Measurements from ENCODE around the gene BEND3.
"Not testable (repeated sequence)": the region's sequence is repeated elsewhere in the genome, so short reads cannot be mapped to it uniquely, and the experiment has no call there.

Gene BEND3

GRCh38 chr6:107101211-107101610, 14.1 kb downstream of the BEND3 start:
- TF ChIP-seq, protein P1, sequence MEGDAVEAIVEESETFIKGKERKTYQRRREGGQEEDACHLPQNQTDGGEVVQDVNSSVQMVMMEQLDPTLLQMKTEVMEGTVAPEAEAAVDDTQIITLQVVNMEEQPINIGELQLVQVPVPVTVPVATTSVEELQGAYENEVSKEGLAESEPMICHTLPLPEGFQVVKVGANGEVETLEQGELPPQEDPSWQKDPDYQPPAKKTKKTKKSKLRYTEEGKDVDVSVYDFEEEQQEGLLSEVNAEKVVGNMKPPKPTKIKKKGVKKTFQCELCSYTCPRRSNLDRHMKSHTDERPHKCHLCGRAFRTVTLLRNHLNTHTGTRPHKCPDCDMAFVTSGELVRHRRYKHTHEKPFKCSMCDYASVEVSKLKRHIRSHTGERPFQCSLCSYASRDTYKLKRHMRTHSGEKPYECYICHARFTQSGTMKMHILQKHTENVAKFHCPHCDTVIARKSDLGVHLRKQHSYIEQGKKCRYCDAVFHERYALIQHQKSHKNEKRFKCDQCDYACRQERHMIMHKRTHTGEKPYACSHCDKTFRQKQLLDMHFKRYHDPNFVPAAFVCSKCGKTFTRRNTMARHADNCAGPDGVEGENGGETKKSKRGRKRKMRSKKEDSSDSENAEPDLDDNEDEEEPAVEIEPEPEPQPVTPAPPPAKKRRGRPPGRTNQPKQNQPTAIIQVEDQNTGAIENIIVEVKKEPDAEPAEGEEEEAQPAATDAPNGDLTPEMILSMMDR (conservative IDR thresholded peaks at IDR 0.05): no peak
- TF ChIP-seq ZFX (IDR thresholded peaks at IDR 0.05): no peak
- H3K27ac ChIP-seq: no peak overlapping the region

DNA sequence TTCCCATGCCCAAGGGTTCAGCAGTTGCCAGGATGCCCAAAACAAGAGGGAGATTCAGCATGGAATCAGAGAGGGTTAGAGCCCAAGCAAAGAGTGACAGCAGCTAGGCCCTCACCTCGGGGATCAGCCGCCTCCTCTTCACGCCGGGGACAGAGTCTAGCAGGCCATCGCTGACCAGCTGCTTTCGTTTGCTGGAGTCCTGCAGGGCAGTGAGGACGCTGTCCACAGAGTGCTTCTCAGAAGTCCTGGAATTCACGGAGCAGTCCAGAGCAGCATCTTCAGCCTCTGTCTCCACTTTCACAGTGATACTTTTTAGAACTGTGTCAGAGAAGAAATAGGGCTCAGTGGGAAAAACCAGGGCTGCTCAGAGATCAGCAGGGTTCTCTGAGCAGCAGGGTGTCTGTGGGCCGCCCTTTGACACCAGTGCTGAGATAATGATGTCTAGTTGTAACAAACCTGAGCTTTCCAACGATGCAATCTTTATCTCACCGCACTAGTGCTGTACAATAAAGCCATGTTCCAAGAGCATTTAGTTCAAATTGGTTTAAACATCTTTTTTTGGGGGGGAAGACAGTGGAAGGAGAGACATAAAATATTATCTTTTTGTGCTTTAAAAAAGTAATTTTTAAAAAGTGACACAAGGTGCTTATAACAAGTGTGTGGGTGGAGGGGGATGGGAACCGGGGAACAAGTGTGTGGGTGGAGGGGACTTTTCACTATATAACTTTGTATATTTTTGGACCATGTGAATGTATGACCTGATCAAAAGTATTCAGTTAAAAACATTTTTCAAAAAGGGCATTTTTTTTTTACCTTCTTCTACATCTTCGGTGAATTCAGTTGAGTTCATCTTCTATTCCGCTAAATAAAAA, 16.6 kb downstream of the BEND3 start:
- TF ChIP-seq ZFX (IDR thresholded peaks at IDR 0.05): no peak
- TF ChIP-seq, protein P1 (conservative IDR thresholded peaks at IDR 0.05): no peak
- H3K27ac ChIP-seq: no peak overlapping the region

- not testable (repeated sequence) for H3K27ac ChIP-seq
Measured at GRCh38 chr6:107084459-107084858, 30.9 kb downstream of the BEND3 start.

DNA sequence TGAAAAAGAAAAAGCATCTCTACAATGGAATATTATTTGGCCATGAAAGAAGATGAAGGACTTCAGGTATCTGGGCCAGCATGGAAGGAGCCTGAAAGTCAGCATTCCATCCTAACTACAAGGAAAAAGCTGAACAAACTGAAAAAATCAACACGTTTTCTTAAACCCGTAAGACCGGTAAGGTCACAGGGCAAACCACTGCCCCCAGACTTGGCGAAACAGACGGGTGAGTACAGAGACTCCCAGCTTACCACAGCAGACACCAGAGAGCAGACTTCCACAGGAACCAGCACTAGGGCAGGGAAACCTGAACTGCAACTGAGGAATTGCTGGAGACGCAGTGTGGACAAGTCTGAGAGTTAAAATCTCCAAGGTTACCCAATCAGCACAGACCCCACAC, 31.4 kb downstream of the BEND3 start:
- TF ChIP-seq ZFX (IDR thresholded peaks at IDR 0.05): no peak
- TF ChIP-seq, protein P1 (conservative IDR thresholded peaks at IDR 0.05): no peak

GRCh38 chr6:107083047-107083768, 32.1 kb downstream of the BEND3 start:
- TF ChIP-seq, protein P1 (conservative IDR thresholded peaks at IDR 0.05): no peak
- TF ChIP-seq ZFX (IDR thresholded peaks at IDR 0.05): no peak
- H3K27ac ChIP-seq: no peak overlapping the region

More for the DNA sequence above, 31.4 kb downstream of the BEND3 start:
- no peak overlapping the region for H3K27ac ChIP-seq

GRCh38 chr6:107082045-107082444, 33.3 kb downstream of the BEND3 start:
- H3K27ac ChIP-seq: no peak overlapping the region

DNA sequence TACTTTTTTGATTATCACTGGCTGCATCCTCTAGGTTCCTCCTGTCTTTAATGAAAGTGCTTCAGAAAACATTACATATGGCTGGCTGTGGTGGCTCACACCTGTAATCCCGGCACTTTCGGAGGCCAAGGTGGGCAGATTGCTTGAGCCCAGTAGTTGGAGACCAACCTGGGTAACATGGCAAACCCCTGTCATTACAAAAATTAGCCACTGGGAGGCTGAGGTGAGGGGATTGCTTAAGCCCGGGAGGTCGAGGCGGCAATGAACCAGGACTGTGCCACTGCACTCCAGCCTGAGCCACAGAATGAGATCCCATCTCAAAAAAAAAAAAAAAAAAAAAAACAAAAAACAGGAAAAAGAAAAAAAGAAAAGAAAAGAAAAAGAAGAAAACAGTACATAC, 35.3 kb downstream of the BEND3 start:
- no peak overlapping the region for H3K27ac ChIP-seq
- TF ChIP-seq, protein P1 (conservative IDR thresholded peaks at IDR 0.05): no peak; the same call in 1 of the 2 replicates
- TF ChIP-seq ZFX (IDR thresholded peaks at IDR 0.05): no peak

More at GRCh38 chr6:107082045-107082444, 33.3 kb downstream of the BEND3 start:
- no peak for TF ChIP-seq ZFX (IDR thresholded peaks at IDR 0.05)
- TF ChIP-seq, protein P1 (conservative IDR thresholded peaks at IDR 0.05): no peak

Measured in C4-2B (cell line).